NK-92 (cell line): ENCODE measurements around the gene SMIM41.

ENCODE experiments used
- DNase-seq: peaks from one replicate; lab custom pipeline; 2025; ENCODE audit not compliant: unreplicated experiment; lab: John Stamatoyannopoulos, UW

Gene SMIM41

DNA sequence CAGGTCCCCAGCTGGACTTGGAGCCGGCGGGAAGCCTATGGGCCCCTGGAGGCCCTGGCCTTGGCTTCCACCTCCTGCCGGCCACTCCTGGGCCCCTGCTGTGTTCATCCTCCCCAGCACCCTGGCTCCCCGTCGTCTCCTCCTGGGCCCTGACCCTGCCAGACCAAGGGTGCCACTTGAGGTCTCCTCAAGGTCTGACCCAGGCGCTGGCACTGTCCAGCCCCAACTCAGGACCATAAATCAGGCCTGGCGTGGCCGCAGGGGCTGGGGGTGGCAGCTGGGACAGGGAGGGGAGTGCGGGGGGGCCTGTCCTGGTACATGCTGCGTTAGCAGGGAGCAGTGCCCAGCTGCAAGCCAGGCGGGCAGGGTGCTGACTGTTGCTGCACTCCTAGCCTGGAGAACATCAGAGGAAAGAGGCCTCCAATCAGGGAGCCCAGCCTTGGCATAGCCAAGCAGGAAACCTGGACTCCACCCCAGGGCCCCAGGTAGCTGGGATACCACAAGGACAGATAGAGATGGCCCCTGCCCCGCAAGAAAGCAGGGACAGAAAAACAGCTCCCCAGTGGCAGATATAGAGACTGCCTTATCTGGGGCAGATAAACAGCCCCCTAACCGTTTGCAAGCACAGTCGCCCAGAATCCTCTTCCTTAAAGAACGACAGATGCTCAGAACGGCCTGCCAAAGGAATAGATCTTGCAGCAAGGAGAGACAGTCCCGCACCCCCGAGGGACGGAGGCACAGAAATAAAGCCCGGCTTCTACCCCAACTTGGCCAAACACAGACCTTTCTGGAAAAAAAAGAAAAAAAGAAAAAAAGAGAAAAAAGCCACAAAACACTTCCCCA lies 16.2 kb upstream of the SMIM41 start:
- no peak for DNase-seq

DNA sequence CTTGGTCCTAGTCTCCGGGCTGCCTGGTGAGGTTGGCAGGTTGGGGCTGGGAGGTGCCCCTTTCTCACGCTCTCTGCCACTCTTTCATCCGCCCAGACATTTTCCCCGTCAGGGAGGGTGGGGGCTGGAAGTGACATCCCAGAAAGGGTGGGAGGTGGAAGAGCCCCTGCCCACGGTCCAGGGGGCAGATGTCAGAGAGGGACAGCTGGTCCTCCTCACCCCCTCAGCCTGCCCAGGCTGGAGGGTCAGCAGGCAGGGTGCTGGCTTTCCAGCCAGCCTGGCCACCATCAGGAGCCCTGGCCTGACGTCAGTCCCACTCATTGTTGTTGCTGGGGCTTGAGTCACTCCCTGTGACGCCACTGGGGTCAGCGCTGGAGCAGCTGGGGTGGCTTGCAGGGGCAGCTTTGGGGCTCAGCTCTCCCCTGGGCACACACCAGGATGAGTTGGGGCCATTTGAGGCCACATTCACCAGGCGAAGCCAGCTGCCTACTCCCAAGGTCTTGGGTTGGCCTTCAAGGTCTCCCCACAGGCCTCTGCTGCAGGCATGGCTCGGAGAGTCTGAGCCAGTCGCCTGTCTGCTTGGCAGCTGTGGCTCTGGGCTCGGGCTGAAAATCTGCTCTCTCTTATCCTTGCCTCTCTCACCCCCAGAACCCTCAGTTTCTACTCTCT lies 15.4 kb upstream of the SMIM41 start:
- no peak for DNase-seq

DNA sequence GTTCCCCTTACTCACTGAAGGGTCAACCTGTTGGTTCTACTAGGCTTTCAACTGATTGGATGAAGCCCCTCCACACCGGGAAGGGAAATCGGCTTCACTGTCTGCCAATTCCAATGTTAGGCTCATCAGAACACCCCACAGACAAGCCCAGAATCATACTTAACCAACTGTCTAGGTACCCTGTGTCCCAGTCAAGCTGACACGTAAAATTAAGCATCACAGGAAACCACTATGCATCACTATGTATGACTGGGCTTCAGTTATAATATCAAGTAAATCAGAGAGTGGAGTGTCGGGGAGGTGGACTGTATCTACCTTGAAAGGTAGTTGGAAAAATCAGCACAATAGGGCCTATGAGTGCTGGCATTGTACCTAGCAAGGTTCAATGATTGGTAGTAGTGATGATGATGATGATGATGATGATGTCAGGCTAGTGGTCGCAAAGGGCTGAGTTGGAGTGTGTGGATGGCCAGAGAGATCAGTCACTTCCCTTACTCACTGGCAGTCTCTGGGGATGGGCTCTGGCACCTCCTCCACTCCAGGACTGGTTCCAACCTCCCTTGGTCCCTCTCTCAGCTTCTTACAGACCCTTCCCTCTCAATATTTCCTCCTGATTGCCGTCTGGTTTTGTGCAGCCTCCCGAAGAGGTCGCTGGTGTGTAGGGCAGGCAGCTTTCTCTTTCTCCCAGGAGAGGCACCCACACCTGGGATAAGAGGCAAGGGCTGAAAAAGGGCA lies 13.0 kb upstream of the SMIM41 start:
- no peak for DNase-seq

DNA sequence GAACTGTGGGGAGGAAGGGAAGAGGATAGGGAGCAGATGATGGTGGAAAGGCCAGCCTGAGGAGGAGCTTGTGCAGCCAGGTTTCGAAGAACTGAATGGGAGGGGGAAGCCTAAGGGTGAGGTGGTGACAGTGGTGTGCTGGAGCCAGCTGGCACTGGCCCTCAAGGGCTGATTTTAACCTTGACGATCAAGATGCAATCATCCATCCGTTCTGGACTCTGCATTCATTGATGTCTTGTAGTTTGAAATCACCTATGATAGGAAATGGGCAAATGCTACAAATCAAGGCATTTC lies 12.5 kb upstream of the SMIM41 start:
- DNase-seq: no peak

DNA sequence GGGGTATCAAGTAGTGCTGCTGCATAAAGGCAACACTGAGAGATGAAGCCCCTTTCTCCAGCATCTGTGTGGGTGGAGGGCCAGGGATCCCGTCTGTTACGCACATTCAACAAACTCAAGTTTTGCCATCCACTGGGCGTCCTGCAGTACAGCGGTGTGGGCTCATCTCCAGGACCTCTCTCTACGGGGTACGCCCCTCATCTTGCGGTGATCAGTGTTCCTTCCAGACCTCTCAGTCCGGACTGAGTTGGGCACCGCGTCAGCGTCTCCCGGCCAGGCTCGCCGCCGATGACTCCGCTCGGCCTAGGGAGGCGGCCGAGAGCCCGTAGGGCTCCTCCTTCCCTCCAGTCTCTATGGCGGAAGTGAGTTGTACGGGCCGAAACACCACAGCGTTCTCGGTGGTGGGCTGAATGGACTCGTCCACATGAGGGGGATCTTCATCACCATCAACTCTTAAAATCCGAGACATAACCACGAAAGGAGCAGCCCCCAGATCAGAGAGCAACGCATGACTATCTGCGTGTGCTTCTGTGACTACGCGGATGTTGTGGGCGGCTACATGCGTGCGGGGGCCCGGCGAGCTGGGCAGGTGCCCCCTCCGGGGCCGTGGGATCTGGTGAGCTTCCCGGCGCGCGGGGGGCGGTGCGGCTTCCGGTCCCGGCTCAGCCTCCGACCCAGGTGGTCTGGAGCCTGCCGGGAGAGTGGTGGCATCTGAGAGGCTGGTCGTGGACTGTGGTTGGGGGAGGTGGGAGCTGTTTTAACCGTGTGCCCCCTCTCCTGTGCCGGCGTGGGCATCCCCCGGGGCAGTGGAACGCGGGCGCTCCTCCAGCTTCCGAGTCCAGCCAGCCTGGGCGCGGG lies 9.9 kb upstream of the SMIM41 start, which contains the start of gene ATG101:
ATG101 (plus strand) TSS at position 652 of the 858 bp plus-strand sequence. CDS start 3,673 bp downstream, outside the sequence.
- peak; percentile 25 for DNase-seq

DNA sequence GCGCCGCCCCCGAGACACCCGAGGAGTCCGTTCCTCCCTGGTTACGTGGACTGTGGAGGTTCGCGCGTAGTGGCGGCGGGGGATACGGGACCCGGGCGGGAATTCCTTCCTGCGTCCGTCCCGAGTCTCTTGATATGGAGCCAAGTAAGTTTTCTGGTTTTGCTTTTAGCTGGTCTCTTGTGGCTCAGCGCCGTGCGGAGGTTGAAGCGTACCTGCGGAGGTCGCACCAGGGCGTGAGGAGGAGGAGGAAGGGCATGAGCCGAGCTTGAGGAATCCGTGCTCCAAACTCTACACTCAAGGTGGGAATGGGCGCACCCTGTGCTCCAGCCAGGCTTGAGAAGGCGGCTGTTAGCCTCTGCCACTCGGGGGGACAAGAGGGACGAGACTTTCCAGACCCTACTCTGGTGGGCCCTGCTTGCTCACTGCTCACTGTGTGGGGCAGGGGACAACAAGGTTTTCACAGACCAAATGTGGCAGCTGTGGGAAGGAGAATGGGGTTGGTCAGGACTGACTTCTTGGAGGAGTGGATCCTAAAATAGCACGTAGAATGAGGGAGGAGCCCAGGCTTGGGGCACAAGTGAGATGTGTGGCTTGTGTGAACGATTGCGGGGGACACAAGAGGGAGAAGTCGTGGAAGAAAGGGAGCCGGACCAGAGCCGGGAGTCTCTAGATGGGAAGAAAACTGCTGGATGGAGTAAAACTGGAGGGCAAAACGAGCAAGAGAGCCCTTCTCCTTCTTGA lies 9.1 kb upstream of the SMIM41 start:
- no peak for DNase-seq

DNA sequence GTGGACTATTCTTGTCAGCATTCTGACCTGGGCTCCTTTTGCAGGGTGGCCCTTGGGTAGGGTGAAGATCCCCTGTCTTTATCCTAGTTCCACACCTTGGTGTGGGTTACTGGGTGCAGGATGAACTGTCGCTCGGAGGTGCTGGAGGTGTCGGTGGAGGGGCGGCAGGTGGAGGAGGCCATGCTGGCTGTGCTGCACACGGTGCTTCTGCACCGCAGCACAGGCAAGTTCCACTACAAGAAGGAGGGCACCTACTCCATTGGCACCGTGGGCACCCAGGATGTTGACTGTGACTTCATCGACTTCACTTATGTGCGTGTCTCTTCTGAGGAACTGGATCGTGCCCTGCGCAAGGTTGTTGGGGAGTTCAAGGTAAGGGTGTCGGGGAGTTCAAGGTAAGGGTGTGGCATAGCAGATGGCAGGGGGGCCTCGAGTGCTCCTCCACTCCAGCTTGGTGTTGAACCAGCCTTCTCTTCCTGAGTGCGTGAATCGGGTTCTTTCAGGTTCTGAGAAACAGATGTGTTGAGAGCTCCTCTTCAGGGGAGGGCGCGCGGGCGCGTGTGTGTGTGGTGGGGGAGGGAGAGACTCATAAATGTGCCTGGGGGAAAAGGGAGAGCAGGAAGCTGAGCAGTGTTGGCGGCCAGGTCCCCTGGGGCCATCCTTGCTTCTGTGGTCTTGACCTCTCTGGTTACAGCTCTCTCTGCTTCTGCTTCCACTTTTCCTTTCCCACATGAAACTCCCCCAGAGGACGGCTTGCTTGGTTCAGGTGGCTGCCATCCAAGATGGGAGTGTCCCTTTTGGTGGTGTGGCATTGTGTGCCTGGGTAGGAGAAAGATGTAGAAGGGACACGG lies 5.7 kb upstream of the SMIM41 start:
- no peak for DNase-seq

DNA sequence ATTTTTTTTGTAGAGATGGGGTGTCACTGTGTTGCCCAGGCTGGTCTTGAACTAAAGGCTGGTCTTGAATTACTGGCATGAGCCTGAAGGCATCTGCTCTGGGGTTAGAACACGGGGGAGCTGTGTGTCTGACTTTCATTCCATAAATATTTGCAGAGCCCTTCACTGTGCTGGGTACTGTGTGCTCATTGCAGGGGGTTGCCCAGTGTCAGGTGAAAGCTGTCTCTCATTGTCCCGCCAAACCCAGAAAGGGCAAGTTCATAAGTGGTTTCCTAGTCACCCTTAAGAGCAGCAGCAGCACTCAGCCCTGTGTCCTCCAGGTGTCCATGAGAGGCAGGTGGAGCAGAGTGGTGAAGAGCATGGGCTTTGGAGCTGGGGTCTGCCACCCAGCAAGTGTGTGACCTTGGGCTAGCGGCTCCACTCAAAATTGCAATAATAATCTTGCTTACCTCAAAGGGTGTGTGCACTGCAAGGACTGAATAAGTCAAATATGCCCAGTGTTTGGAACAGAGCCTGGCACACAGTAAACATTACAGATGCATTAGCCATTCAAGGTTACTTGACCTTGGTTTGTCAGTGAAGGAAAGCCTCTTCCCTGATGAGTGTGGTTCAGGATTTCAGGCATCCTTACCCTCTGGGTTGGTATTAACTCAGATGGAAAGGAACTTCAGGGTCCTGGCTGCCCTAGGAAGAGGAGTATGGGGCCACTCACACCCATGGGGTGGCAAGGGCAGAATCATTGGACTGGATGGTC lies 4.4 kb upstream of the SMIM41 start:
- DNase-seq: no peak

DNA sequence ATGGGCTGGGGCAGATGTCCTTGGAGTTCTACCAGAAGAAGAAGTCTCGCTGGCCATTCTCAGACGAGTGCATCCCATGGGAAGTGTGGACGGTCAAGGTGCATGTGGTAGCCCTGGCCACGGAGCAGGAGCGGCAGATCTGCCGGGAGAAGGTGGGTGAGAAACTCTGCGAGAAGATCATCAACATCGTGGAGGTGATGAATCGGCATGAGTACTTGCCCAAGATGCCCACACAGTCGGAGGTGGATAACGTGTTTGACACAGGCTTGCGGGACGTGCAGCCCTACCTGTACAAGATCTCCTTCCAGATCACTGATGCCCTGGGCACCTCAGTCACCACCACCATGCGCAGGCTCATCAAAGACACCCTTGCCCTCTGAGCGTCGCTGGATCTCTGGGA lies 2.7 kb upstream of the SMIM41 start:
- no peak for DNase-seq

DNA sequence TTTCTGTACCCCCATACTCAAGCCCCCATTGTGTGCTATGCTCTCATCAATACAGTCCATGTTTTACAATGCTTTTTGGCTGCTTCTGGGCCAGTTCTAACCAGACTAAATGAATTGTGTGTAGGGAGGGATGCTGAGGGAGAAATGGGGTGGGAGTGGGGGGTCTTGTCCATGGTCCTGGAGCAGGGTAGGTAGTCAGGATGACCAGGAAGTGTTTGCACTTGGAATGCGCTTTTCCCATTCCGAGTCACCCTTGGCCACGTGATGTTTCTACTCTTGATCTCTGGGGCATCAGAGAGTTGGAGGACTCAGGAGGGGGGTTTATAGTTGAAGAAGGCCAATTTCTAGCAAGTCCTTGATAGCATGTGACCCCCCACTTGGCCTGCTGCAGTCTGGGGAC lies 1.2 kb upstream of the SMIM41 start:
- no peak for DNase-seq

DNA sequence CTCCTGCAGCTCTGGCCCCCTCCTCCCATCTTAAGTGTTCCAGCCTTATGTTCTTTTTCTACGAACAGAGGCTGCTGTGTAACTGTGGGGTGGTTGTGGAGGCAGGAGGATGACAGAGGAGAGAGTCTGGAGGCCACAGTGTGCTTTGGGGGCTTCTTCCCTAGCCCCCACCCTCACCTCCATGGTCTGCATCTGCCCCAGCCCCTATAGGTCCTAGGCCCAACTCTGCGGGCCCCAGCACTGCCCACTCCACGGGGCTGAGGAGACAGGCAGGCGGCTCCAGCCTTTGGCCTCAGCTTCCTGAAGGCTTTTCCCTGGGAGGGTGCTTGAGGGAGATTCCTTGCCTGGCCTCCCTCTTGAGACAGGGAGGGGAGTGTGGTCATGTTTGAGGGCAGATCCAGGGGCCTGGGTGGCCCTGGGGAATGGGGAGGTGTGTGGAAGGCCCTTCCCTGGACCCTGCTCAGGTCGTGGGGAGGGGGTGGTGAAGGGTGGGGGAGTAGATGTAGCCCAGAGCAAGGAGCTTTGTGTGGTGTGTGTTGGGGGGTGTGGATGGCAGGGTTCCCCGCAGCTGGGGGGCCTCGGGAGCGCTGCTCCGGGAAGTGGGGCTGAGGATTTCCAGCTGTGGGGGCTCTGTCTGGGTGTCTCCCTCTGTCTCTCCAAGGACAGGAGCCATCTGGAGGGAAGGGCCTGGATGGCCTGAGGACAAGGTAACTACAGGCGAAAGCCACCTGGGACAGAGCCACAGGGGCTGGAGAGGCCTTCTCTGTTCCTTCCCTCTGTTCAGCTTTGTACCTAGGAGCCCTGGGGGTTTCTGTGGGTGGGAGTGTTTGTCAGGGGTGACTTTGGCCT lies 1.1 kb downstream of the SMIM41 start:
- no peak for DNase-seq

DNA sequence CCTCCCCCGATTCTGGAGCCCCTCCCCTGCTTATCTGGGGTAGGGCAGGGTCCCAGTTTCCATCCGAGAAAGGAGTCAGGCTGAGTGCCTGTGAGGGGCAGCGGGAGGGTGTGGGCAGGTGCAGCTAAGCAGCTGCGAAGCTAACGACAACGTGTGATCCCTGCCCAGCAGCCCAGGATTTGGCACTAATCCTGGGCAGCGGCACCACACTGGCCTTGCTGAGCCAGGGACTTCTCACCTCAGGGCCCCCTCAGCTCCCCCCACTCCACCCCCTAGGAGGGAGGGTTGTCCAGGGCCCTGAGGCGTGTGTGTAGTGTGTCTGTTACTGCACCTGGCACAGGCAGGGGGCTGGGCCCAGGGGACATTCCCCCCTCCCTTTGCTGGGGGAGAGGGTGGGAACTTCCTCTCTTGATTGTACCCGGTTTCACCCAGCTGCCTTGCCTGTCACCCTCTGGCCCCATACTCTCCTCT lies 1.8 kb downstream of the SMIM41 start:
- no peak for DNase-seq

DNA sequence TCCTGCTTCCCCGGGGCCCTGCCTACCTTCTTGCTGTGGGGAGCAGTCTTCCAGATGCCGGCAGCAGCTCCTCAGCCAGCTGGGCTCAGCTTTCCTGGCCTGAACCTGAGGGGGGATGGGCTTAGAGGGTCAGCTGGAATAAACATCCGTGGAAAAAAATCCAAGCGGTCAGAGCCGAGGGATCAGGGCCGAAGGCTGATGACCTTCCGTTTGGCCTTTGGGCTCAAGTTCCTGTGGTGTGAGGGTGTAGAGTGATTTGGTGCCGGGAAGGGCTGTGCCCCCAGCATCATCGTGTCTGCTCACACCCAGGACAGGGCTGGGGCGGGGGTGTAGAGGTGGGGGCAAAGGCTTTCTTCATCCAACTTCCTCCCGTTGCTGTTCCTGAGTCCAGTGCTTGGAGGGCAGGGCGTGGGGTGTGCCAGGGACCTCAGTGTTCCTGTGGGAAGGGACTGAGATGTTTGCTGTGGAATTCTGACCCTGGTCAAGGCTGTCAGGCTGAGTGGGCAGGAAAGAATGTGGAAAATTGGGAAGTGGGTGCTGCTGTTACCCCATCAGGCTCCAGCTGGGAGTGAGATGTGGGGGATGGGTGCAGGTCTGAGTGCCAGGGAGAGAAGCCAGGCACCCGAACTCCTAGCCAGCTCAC lies 2.6 kb downstream of the SMIM41 start:
- DNase-seq: no peak

DNA sequence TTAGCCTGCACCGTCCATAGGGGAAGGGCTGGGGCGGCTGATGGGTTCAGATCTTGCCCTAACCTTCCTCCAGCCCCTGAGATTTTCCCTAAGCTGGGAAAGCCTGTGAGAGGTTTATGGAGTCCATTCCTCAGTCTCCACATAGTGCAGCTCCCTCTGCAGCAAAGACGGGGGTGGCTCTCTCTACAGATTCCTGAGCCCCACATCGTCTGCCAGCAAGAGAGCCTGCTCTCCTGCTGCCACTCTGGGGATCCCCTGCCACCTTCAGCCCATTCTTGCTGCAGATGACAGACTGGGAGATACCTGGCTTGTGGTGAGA lies 3.1 kb downstream of the SMIM41 start:
- no peak for DNase-seq

DNA sequence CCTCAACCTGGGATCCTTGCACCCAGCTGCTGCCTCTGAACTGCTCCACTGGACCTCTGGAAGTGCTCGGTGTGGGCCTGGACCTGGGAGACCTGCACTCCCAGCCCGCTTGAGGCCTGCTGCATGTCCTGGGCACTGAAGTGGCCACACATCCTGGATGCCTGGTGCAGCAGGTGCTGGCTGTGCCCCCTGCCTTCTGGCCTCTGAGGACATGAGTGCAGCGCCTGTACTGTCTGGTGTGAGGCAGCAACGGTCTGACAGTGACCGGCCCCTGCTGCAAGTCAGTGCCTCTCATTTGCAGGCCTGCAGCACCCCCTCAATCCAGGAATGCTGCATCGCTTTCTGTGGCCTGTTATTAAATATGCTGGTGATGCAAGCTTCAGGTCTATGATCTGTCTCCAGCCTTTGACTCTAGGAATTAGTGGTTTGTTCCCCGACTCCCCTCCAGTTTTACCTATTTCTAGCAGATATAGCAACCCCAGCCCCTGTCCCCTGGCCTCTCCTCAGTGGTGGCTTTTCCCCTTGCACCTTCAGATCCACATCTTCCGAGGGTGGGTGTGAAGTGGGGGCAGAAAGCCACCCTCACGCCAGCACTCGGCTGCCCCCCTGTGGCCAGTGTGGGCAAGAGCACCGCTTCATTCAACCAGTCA lies 3.6 kb downstream of the SMIM41 start:
- DNase-seq: no peak

DNA sequence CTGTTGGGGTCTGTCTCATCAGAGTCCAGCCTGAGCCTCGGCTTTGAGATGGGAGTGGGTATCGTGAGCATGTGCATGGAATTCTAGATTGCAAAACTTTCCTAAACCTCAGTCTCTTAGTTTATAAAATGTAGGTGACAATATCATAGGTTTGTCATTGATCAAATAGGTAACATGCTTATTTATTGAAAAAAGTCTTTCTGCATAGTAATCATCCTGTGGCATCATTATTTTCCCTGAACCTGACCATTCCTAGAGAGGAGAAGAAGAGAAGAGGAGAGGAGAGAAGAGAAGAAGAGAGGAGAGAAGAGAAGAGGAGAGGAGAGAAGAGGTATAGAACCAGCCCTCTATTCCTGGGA lies 4.1 kb downstream of the SMIM41 start:
- DNase-seq: no peak
